Stimulated activated CD8-positive, alpha-beta memory T cell treated with anti-CD3 and anti-CD28 coated beads, Interleukin-15, amount 100 ng/mL, for 4 hours (primary cell): ENCODE results near the gene KRTAP10-6.
"Not testable (repeated sequence)": the region's sequence is repeated elsewhere in the genome, so short reads cannot be mapped to it uniquely, and the experiment has no call there.

Source experiments
- DNase-seq, 2 donors: peaks; one replicate each; pipeline ENCODE4 v3.0.0-alpha.2; 2020; ENCODE audit warnings: low read depth in 2 of 2

KRTAP10-6 gene

GRCh38 chr21:44599264-44600029, 7.1 kb upstream of the KRTAP10-6 start:
- DNase-seq: no peak

- no peak for DNase-seq
Measured at GRCh38 chr21:44598061-44598460, 5.8 kb upstream of the KRTAP10-6 start.

GRCh38 chr21:44596068-44596725, 3.9 kb upstream of the KRTAP10-6 start:
- no peak for DNase-seq

GRCh38 chr21:44595524-44595923, 3.2 kb upstream of the KRTAP10-6 start:
- no peak for DNase-seq

- DNase-seq: no peak
Measured at GRCh38 chr21:44594406-44594916, 2.2 kb upstream of the KRTAP10-6 start.

- DNase-seq: no peak
Measured at GRCh38 chr21:44593598-44594405, 1.5 kb upstream of the KRTAP10-6 start.

- DNase-seq: not testable (repeated sequence)
Measured at GRCh38 chr21:44591801-44592130, 539 bp downstream of the KRTAP10-6 start.

- DNase-seq: not testable (repeated sequence)
Measured at GRCh38 chr21:44590897-44591800, 1.2 kb downstream of the KRTAP10-6 start.

- no peak for DNase-seq
Measured at GRCh38 chr21:44590311-44590721, 2.0 kb downstream of the KRTAP10-6 start.

GRCh38 chr21:44589586-44590305, 2.6 kb downstream of the KRTAP10-6 start:
- DNase-seq: no peak

- DNase-seq: no peak
Measured at GRCh38 chr21:44589094-44589493, 3.2 kb downstream of the KRTAP10-6 start.

- no peak for DNase-seq
Measured at GRCh38 chr21:44585892-44586291, 6.4 kb downstream of the KRTAP10-6 start.

GRCh38 chr21:44583800-44584147, 8.5 kb downstream of the KRTAP10-6 start:
- no peak for DNase-seq

- no peak for DNase-seq
Measured at GRCh38 chr21:44583089-44583799, 9.1 kb downstream of the KRTAP10-6 start.

- no peak for DNase-seq
Measured at GRCh38 chr21:44582055-44582454, 10.2 kb downstream of the KRTAP10-6 start.

GRCh38 chr21:44581158-44581557, 11.1 kb downstream of the KRTAP10-6 start:
- no peak for DNase-seq

GRCh38 chr21:44580231-44580821, 12.0 kb downstream of the KRTAP10-6 start, which contains the start of gene KRTAP10-5:
KRTAP10-5 (minus strand) TSS chr21:44580604; CDS start chr21:44580578, 26 bp downstream.
- not testable (repeated sequence) for DNase-seq

- no peak for DNase-seq
Measured at GRCh38 chr21:44579833-44580144, 12.5 kb downstream of the KRTAP10-6 start.

- no peak for DNase-seq
Measured at GRCh38 chr21:44579056-44579832, 13.1 kb downstream of the KRTAP10-6 start.
